SK-N-SH (cell line): Measurements from ENCODE around the gene NME5.

Experiments
- CTCF ChIP-seq: fragments of 200-600 bp; sonication (generic); IDR thresholded peaks from 2 replicates; pipeline ENCODE4 v1.6.1; 2017; ENCODE audit warnings: antibody characterized with exemption, mild to moderate bottlenecking, moderate library complexity
- EP300 ChIP-seq, 2 experiments: IDR thresholded peaks; 2 replicates each; pipeline versions ENCODE4 v1.4.0 to v1.6.1; 2012; ENCODE audit warnings: borderline replicate concordance in 1 of 2, low read depth in 1 of 2, low read length in 1 of 2
- POLR2AphosphoS5 ChIP-seq: IDR thresholded peaks from 2 replicates; pipeline ENCODE4 v1.6.1; 2012; ENCODE audit warnings: low read depth, low read length
- RAD21 ChIP-seq: IDR thresholded peaks from 2 replicates; pipeline ENCODE4 v1.6.1; 2012; ENCODE audit warnings: mild to moderate bottlenecking, low read length
- USF2 ChIP-seq: fragments of 150-350 bp; IDR thresholded peaks from 2 replicates; pipeline ENCODE4 v1.6.1; 2017; ENCODE audit warnings: antibody characterized with exemption, low read length, low read depth, borderline replicate concordance
- YY1 ChIP-seq: IDR thresholded peaks from 2 replicates; pipeline ENCODE4 v1.4.0; 2012; ENCODE audit warnings: low read depth, mild to moderate bottlenecking
- TF ChIP-seq, protein P1 (sequence below): IDR thresholded peaks from 2 replicates; pipeline ENCODE4 v1.6.1; 2012; ENCODE audit warnings: mild to moderate bottlenecking, low read depth, low read length, moderate library complexity

DNA sequence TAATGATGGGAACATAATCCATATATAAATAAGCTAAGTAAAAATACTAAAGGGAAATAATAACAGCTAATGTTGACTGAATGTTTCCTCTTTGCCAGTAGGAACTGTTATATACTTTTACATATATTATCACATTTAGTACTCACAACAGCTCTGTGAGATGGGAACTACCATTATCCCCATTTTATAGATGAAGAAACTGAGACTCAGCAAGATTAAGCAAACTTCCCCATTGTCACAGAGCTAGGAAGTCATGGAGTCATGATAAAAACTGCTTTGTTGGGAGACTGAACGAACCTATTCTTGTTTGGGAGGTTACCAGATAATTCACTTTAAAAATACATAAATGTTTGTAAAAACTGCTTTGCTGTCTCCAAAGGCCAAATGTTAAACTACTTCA is 32.0 kb downstream of the NME5 start:
- no peak for TF ChIP-seq CTCF
- TF ChIP-seq POLR2AphosphoS5: no peak
- TF ChIP-seq RAD21: no peak
- TF ChIP-seq, protein P1, sequence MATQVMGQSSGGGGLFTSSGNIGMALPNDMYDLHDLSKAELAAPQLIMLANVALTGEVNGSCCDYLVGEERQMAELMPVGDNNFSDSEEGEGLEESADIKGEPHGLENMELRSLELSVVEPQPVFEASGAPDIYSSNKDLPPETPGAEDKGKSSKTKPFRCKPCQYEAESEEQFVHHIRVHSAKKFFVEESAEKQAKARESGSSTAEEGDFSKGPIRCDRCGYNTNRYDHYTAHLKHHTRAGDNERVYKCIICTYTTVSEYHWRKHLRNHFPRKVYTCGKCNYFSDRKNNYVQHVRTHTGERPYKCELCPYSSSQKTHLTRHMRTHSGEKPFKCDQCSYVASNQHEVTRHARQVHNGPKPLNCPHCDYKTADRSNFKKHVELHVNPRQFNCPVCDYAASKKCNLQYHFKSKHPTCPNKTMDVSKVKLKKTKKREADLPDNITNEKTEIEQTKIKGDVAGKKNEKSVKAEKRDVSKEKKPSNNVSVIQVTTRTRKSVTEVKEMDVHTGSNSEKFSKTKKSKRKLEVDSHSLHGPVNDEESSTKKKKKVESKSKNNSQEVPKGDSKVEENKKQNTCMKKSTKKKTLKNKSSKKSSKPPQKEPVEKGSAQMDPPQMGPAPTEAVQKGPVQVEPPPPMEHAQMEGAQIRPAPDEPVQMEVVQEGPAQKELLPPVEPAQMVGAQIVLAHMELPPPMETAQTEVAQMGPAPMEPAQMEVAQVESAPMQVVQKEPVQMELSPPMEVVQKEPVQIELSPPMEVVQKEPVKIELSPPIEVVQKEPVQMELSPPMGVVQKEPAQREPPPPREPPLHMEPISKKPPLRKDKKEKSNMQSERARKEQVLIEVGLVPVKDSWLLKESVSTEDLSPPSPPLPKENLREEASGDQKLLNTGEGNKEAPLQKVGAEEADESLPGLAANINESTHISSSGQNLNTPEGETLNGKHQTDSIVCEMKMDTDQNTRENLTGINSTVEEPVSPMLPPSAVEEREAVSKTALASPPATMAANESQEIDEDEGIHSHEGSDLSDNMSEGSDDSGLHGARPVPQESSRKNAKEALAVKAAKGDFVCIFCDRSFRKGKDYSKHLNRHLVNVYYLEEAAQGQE: no peak
- no peak for TF ChIP-seq EP300 (IDR thresholded peaks at IDR 0.05; ENCODE audit: borderline replicate concordance in 1 of 2, low read depth in 1 of 2, low read length in 1 of 2)
- TF ChIP-seq YY1: no peak
- TF ChIP-seq USF2: no peak
